Osteocyte (in vitro differentiated cells): ENCODE data around the gene ADAMTS10. TPM values are rescaled to one million over a fixed set of nuclear protein-coding genes. Genes with fewer than 3 reads are reported as not detected.

Source experiments
- DNase-seq: peaks from one replicate; pipeline ENCODE4 v3.0.0; 2021; ENCODE audit warnings: mixed read lengths; ENCODE audit not compliant: unreplicated experiment; ENCODE audit errors: extremely low spot score
- H3K27ac Mint-ChIP-seq: one replicate; pipeline ENCODE4 v1.8.0; 2021; ENCODE audit warnings: mild to moderate bottlenecking, mixed read lengths; ENCODE audit not compliant: unreplicated experiment
- H3K27me3 Mint-ChIP-seq: one replicate; pipeline ENCODE4 v1.8.0; 2021; ENCODE audit warnings: mixed read lengths; ENCODE audit not compliant: unreplicated experiment
- H3K36me3 Mint-ChIP-seq: one replicate; pipeline ENCODE4 v1.8.0; 2021; ENCODE audit warnings: mixed read lengths; ENCODE audit not compliant: unreplicated experiment
- H3K4me1 Mint-ChIP-seq: one replicate; pipeline ENCODE4 v1.8.0; 2021; ENCODE audit warnings: mixed read lengths; ENCODE audit not compliant: unreplicated experiment
- H3K4me3 Mint-ChIP-seq: one replicate; pipeline ENCODE4 v1.8.0; 2021; ENCODE audit warnings: mild to moderate bottlenecking, moderate library complexity, mixed read lengths; ENCODE audit not compliant: unreplicated experiment
- H3K9me3 Mint-ChIP-seq: one replicate; pipeline ENCODE4 v1.8.0; 2021; ENCODE audit warnings: mixed read lengths; ENCODE audit not compliant: unreplicated experiment
- total RNA-seq: library from RNA; stranded (reverse); gene quantifications from 2 replicates; pipeline ENCODE4 v1.2.1, GENCODE V29; 2021
- TF ChIP-seq, protein P1 (sequence below): fragments of 200-600 bp; sonication (generic); IDR thresholded peaks from 2 replicates; pipeline ENCODE4 v1.5.0; 2021; ENCODE audit warnings: antibody characterized with exemption, mild to moderate bottlenecking, moderate library complexity

ADAMTS10 gene
- total RNA-seq, 1 donor from 2014 or later: 96.2 TPM

DNA sequence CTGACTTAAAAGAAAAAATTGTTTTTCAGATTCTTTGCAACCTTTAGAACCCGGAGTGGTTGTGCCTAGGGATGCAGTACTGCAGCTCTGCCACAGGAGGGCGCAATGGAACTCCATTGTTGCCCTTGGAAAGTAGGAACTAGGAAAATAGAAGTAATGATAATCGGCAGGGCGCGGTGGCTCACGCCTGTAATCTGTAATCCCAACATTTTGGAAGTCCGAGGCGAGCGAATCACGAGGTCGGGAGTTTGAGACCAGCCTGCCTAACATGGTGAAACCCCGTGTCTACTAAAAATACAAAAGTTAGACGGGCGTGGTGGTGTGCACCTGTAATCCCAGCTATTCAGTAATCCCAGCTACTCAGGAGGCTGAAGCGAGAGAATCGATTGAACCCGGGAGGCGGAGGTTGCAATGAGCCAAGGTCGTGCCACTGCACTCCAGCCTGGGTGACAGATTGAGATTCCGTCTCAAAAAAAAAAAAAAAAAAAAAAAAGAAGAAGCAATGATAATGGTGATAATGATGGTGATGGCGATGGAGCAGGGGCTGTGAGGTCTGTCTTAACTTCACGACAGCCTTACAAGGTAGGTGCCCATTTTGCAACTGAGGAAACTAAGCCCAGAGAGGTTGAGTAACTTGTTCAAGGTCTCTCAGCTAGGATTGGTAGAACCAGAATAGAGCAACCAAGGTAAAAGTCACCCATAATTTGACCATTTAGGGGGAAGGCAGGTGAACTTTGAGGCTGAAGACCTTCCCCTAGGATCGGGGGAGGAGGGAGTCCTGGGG lies 5.5 kb upstream of the ADAMTS10 start:
- H3K27ac Mint-ChIP-seq: no peak overlapping the region
- no peak overlapping the region for H3K4me3 Mint-ChIP-seq
- H3K4me1 Mint-ChIP-seq: peaks cover 27% of the 10 kb centered on the region
- H3K36me3 Mint-ChIP-seq: no peaks in the 10 kb centered on the region
- TF ChIP-seq, protein P1, sequence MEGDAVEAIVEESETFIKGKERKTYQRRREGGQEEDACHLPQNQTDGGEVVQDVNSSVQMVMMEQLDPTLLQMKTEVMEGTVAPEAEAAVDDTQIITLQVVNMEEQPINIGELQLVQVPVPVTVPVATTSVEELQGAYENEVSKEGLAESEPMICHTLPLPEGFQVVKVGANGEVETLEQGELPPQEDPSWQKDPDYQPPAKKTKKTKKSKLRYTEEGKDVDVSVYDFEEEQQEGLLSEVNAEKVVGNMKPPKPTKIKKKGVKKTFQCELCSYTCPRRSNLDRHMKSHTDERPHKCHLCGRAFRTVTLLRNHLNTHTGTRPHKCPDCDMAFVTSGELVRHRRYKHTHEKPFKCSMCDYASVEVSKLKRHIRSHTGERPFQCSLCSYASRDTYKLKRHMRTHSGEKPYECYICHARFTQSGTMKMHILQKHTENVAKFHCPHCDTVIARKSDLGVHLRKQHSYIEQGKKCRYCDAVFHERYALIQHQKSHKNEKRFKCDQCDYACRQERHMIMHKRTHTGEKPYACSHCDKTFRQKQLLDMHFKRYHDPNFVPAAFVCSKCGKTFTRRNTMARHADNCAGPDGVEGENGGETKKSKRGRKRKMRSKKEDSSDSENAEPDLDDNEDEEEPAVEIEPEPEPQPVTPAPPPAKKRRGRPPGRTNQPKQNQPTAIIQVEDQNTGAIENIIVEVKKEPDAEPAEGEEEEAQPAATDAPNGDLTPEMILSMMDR: peak; percentile 97
- no peaks in the 10 kb centered on the region for H3K9me3 Mint-ChIP-seq
- H3K27me3 Mint-ChIP-seq: peaks cover 9% of the 10 kb centered on the region
- no peak for DNase-seq

DNA sequence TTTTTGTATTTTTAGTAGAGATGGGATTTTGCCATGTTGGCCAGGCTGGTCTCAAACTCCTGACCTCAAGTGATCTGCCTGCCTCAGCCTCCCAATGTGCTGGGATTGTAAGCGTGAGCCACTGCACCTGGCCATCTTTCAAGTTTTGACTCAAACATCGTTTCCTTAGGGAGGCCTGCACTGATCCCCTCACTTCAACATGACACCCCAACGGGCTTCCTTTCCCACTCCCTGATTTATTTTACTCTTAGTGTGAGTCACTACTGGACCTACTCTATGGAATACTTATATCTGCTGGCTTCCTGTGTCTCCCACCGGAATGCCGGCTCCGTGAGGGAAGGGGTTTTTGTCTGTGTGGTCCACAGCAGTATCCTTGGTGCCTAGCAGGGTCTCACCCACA lies 4.5 kb upstream of the ADAMTS10 start:
- Mint-ChIP-seq H3K36me3 (no peaks in the 10 kb centered on the region), H3K9me3 (no peaks in the 10 kb centered on the region), H3K27ac (peak overlapping the region; percentile 9), H3K27me3 (peaks cover under 1% of the 10 kb centered on the region), H3K4me3 (no peak overlapping the region), H3K4me1 (peaks cover 27% of the 10 kb centered on the region)
- no peak for DNase-seq
- TF ChIP-seq, protein P1: no peak

DNA sequence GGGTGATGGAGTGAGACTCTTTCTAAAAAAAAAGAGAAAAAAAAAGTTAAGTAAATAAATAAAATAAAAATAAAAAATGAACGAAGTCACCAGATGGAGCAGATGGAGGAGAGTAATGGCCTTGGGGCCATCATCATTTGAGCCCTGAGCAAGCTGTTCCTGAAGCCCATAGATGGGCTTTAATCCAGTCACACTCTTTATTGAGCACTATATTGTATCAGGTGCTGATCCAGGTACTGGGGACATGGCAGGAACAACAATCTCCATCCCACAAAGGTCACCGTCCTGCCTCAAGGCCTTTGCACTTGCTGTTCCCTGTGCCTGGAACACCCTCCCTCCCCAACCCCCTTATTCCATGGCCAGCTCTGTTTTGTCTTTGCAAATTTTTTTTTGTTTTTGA lies 3.9 kb upstream of the ADAMTS10 start:
- Mint-ChIP-seq H3K9me3 (no peaks in the 10 kb centered on the region), H3K36me3 (no peaks in the 10 kb centered on the region), H3K4me1 (peaks cover 27% of the 10 kb centered on the region), H3K27me3 (no peaks in the 10 kb centered on the region), H3K27ac (no peak overlapping the region), H3K4me3 (no peak overlapping the region)
- no peak for DNase-seq
- TF ChIP-seq, protein P1: no peak

DNA sequence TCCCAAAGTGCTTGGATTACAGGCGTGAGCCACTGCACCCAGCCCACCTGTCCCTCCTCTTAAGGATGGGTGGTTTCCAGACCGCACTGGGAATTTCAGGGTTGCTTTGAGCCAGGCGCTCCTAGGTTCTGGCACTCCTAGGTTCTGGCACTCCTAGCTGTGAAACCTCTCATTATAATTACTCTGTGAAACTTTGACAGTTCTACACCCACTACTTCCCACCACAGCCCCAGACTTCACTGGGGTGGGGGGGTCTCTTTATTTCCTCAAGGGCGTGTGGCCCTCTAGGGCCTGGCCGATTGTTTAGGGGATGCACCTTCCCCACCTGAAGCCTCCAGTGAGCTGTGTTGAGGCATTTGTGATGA lies 2.3 kb upstream of the ADAMTS10 start:
- Mint-ChIP-seq H3K27me3 (no peaks in the 10 kb centered on the region), H3K36me3 (peaks cover 2% of the 10 kb centered on the region), H3K4me1 (peaks cover 35% of the 10 kb centered on the region), H3K9me3 (no peaks in the 10 kb centered on the region), H3K4me3 (no peak overlapping the region), H3K27ac (no peak overlapping the region)
- DNase-seq: no peak
- TF ChIP-seq, protein P1: no peak

DNA sequence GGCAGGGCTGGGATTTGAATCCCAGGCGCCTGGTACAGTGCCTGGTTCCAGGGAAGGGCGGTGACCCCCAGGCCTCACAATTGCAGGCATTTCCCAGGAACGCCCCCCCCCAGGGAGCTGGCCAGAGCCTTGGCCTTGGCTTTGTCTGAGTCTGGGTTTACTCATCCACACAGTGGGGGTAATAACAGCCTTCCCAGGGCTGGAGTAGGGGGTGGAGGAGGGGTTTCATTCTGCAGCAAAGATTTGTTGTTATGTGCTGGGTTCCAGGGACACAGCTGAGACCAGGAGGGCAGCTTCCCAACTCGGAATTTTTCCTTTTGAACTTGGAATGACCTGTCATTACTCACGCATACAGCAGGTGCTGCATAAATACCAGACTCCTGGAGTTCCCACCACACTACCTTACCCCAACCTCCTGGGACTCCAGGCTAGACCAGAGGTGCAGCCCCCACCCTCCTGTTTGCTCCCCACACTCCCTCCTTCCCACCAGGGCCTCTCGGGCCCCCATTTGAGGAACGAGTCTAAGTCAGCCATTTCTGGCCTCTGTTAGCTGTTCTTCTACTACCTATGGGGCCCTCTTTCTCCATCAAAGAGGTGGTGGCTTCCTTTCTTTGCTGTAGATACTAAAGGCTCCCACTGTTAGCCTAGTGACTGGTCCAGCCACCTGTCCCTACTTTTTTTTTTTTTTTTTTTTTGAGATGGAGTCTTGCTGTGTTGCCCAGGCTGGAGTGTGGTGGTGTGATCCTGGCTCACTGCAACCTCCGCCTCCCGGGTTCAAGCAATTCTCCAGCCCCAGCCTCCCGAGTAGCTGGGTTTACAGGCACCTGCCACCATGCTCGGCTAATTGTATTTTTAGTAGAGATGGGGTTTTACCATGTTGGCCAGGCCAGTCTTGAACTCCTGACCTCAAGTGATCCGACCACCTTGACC lies 1.6 kb upstream of the ADAMTS10 start:
- Mint-ChIP-seq H3K9me3 (no peaks in the 10 kb centered on the region), H3K27ac (peak overlapping the region; percentile 76), H3K27me3 (no peaks in the 10 kb centered on the region), H3K4me1 (peaks cover 39% of the 10 kb centered on the region), H3K36me3 (peaks cover 2% of the 10 kb centered on the region), H3K4me3 (peak overlapping the region; percentile 52)
- TF ChIP-seq, protein P1: no peak
- DNase-seq: no peak
